Measurements from ENCODE around the gene FASN. TPM values are rescaled to one million over a fixed set of nuclear protein-coding genes. Genes with fewer than 3 reads are reported as not detected.
A peak's percentile ranks its signal among the peaks of the same experiment; 100 is the strongest.

The FASN gene
- total and polyA plus RNA-seq, 2 of the 13 experiments (the other 11 are each of a cell fraction or from before 2014, with no cell fraction given), result 51.7 to 101 TPM

DNA sequence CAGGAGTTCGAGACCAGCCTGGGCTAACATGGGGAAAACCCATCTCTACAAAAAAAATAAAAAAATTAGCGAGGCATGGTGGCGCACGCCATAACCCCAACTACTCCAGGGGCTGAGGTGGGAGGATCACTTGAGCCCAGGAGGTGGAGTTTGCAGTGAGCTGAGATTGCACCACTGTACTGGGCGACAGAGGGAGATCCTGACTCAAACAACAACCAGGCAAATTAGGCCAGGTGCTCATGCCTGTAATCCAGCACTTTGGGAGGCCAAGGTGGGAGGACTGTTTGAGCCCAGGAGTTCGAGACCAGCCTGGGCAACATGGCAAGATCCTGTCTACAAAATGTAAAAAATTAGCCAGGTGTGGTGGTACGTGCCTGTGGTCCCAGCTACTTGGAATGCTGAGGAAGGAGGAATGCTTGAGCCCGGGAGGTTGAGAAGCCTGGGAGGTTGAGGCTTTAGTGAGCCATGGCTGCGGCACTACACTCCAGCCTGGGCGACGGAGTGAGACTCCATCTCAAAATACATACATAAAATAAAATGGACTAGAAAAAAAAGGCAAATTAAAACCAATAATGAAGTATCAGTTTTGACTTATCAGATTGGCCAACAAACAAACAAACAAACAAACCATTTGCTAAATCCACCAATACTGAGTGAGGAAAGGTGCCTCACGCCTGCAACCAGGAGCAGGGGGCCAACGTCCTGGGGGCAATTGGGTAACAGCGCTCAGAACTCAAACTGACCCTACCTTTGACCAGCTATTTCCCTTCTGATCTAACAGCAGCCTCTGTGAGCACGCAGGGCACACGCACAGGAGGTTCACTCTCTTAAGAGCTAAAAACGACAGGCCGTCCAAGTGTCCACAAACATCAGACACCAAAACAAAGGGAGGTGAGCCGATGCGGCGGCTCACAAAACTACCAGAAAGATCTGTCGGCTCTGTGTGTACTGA, 19.4 kb upstream of the FASN start (continued):
- TF ChIP-seq, protein P1, sequence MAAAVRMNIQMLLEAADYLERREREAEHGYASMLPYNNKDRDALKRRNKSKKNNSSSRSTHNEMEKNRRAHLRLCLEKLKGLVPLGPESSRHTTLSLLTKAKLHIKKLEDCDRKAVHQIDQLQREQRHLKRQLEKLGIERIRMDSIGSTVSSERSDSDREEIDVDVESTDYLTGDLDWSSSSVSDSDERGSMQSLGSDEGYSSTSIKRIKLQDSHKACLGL (CRISPR knock-in tag; IDR thresholded peaks at IDR 0.05), result no peak
- no peak for TF ChIP-seq HNRNPUL1 (IDR thresholded peaks at IDR 0.05; ENCODE audit: low read depth, low read length)
- TF ChIP-seq, protein P2, sequence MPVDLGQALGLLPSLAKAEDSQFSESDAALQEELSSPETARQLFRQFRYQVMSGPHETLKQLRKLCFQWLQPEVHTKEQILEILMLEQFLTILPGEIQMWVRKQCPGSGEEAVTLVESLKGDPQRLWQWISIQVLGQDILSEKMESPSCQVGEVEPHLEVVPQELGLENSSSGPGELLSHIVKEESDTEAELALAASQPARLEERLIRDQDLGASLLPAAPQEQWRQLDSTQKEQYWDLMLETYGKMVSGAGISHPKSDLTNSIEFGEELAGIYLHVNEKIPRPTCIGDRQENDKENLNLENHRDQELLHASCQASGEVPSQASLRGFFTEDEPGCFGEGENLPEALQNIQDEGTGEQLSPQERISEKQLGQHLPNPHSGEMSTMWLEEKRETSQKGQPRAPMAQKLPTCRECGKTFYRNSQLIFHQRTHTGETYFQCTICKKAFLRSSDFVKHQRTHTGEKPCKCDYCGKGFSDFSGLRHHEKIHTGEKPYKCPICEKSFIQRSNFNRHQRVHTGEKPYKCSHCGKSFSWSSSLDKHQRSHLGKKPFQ (CRISPR knock-in tag; IDR thresholded peaks at IDR 0.05; ENCODE audit: insufficient replicate concordance), result no peak
- peak; percentile 23 for TF ChIP-seq YY1 (IDR thresholded peaks at IDR 0.05; ENCODE audit: insufficient read depth, insufficient replicate concordance, low read depth, low read length)
- TF ChIP-seq, protein P3, sequence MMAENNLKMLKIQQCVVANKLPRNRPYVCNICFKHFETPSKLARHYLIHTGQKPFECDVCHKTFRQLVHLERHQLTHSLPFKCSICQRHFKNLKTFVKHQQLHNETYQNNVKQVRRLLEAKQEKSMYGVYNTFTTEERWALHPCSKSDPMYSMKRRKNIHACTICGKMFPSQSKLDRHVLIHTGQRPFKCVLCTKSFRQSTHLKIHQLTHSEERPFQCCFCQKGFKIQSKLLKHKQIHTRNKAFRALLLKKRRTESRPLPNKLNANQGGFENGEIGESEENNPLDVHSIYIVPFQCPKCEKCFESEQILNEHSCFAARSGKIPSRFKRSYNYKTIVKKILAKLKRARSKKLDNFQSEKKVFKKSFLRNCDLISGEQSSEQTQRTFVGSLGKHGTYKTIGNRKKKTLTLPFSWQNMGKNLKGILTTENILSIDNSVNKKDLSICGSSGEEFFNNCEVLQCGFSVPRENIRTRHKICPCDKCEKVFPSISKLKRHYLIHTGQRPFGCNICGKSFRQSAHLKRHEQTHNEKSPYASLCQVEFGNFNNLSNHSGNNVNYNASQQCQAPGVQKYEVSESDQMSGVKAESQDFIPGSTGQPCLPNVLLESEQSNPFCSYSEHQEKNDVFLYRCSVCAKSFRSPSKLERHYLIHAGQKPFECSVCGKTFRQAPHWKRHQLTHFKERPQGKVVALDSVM (CRISPR knock-in tag; IDR thresholded peaks at IDR 0.05), result no peak
- TF ChIP-seq ZNF747 (CRISPR knock-in tag; IDR thresholded peaks at IDR 0.05; ENCODE audit: borderline replicate concordance), result no peak
- no peak for TF ChIP-seq POLR2G (IDR thresholded peaks at IDR 0.05; ENCODE audit: low read depth, low read length)
- TF ChIP-seq KLF16 (CRISPR knock-in tag; IDR thresholded peaks at IDR 0.05), result no peak
- TF ChIP-seq EZH2 (conservative IDR thresholded peaks at IDR 0.05; ENCODE audit: low read depth, low read length), result no peak
- TF ChIP-seq, protein P4, sequence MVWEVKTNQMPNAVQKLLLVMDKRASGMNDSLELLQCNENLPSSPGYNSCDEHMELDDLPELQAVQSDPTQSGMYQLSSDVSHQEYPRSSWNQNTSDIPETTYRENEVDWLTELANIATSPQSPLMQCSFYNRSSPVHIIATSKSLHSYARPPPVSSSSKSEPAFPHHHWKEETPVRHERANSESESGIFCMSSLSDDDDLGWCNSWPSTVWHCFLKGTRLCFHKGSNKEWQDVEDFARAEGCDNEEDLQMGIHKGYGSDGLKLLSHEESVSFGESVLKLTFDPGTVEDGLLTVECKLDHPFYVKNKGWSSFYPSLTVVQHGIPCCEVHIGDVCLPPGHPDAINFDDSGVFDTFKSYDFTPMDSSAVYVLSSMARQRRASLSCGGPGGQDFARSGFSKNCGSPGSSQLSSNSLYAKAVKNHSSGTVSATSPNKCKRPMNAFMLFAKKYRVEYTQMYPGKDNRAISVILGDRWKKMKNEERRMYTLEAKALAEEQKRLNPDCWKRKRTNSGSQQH (CRISPR knock-in tag; IDR thresholded peaks at IDR 0.05; ENCODE audit: low read depth), result peak; percentile 70; the same call in 1 of the 2 replicates
- TF ChIP-seq HMGA1 (CRISPR knock-in tag; conservative IDR thresholded peaks at IDR 0.05), result no peak
- TF ChIP-seq PLRG1 (conservative IDR thresholded peaks at IDR 0.05), result no peak
- peak; percentile 79 for TF ChIP-seq ZNF7 (CRISPR knock-in tag; IDR thresholded peaks at IDR 0.05)
- TF ChIP-seq, protein P5, sequence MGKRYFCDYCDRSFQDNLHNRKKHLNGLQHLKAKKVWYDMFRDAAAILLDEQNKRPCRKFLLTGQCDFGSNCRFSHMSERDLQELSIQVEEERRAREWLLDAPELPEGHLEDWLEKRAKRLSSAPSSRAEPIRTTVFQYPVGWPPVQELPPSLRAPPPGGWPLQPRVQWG (CRISPR knock-in tag; IDR thresholded peaks at IDR 0.05; ENCODE audit: borderline replicate concordance, low read depth), result no peak
- TF ChIP-seq SETDB1 (CRISPR knock-in tag; IDR thresholded peaks at IDR 0.05; ENCODE audit: borderline replicate concordance), result no peak
- TF ChIP-seq SIX4 (CRISPR knock-in tag; IDR thresholded peaks at IDR 0.05), result no peak
- TF ChIP-seq NCOA2 (CRISPR knock-in tag; IDR thresholded peaks at IDR 0.05), result peak; percentile 35; the same call in 1 of the 2 replicates
- TF ChIP-seq, protein P6, sequence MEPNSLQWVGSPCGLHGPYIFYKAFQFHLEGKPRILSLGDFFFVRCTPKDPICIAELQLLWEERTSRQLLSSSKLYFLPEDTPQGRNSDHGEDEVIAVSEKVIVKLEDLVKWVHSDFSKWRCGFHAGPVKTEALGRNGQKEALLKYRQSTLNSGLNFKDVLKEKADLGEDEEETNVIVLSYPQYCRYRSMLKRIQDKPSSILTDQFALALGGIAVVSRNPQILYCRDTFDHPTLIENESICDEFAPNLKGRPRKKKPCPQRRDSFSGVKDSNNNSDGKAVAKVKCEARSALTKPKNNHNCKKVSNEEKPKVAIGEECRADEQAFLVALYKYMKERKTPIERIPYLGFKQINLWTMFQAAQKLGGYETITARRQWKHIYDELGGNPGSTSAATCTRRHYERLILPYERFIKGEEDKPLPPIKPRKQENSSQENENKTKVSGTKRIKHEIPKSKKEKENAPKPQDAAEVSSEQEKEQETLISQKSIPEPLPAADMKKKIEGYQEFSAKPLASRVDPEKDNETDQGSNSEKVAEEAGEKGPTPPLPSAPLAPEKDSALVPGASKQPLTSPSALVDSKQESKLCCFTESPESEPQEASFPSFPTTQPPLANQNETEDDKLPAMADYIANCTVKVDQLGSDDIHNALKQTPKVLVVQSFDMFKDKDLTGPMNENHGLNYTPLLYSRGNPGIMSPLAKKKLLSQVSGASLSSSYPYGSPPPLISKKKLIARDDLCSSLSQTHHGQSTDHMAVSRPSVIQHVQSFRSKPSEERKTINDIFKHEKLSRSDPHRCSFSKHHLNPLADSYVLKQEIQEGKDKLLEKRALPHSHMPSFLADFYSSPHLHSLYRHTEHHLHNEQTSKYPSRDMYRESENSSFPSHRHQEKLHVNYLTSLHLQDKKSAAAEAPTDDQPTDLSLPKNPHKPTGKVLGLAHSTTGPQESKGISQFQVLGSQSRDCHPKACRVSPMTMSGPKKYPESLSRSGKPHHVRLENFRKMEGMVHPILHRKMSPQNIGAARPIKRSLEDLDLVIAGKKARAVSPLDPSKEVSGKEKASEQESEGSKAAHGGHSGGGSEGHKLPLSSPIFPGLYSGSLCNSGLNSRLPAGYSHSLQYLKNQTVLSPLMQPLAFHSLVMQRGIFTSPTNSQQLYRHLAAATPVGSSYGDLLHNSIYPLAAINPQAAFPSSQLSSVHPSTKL (CRISPR knock-in tag; IDR thresholded peaks at IDR 0.05), result peak; percentile 63

Data from HepG2 (cell line).